HG02981 (cell line): Measurements from ENCODE around the gene PCED1B.
"Not testable (repeated sequence)": the region's sequence is repeated elsewhere in the genome, so short reads cannot be mapped to it uniquely, and the experiment has no call there.

Source experiments
- ATAC-seq: cut with Tn5 transposase; IDR thresholded peaks from one replicate; pipeline ENCODE4 v1.9.1; 2021; ENCODE audit warnings: mild to moderate bottlenecking, moderate library complexity; ENCODE audit not compliant: unreplicated experiment

PCED1B gene, protein sequence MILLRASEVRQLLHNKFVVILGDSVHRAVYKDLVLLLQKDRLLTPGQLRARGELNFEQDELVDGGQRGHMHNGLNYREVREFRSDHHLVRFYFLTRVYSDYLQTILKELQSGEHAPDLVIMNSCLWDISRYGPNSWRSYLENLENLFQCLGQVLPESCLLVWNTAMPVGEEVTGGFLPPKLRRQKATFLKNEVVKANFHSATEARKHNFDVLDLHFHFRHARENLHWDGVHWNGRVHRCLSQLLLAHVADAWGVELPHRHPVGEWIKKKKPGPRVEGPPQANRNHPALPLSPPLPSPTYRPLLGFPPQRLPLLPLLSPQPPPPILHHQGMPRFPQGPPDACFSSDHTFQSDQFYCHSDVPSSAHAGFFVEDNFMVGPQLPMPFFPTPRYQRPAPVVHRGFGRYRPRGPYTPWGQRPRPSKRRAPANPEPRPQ

DNA sequence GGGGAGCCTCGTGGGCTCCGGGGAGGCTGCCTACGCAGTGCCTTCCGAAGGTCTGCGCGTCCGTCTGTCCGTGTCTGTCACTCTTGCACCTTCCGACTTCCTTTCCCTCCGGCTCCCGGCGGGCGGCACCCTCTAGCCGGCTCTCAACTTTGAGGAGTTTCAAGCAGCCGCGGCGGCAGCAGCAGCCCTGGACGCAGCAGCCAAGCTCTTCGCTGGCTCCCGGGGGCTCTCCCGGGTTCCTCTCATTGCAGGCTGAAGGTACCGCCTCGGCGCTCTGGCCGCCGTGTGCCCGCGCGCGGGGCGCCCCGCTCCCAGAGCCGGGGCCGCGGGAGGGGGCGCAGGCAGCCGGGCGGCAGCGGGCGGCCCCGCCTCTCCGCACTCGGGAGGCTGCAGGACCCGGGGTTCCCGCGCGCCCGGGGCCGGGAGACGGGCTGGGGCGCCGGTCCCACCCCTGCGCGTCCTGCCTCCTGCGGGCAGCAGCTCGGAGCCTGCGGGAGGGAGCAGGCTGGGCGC lies at the start of gene PCED1B, which contains the start of gene AMIGO2:
TSS of gene PCED1B (plus strand) at position 154 of the 513 bp plus-strand sequence. CDS start 155,443 bp downstream, outside the sequence.
TSS of gene AMIGO2 (minus strand) at position 492 of the 513 bp plus-strand sequence. CDS start 957 bp downstream, outside the sequence.
- ATAC-seq: peak; percentile 64

DNA sequence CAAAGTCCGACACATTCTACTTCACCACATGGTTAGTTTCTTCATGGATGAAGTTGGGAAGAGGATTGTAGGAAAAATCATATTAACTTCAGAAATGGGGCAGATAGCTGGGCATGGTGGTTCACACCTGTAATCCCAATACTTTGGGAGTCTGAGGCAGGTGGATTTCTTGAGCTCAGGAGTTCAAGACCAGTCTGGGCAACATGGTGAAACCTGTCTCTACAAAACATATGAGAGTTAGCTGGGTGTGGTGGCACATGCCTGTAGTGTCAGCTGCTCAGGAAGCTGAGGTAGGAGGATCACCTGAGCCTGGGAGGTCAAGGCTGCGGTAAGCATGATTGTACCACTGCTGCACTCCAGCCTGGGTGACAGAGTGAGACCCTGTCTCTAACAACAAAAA lies 49.5 kb upstream of the PCED1B start:
- ATAC-seq: no peak

DNA sequence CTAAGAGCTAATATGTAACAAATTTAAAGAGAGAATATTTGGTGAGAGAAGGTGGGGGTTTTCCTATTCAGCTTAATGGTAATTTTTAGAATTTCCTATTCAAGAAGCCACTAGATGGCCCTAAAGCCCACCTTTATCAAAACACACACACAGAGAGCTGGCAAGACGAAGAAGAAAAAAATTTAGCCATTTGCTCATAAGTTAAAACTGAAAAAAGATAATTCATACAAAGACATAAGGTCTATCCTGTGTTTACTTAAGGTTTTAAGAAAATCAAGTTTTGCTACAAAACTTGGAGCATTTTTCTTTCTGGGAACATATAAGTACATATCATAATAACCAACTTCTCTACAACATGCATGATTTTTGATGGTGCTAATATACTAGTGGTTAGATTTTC lies 46.8 kb upstream of the PCED1B start:
- no peak for ATAC-seq

DNA sequence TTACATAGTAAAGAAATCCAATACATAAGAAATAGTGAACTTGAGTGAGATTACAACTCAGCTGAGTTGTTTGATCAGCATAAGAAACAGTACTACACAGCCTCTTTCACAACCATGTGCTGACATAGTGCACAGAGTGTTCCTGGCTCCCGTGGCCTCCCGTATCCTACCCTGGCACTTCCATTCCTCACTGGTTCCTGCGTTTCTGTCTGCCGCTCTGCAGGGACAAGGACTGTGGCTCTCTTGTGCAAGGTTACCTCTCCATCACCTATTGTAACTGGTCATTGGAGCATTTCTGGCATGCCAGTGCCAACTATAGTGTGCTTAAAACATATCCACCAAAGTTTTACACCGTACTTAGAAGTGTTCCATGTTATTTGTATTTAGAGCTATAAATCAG lies 46.3 kb upstream of the PCED1B start:
- ATAC-seq: no peak

DNA sequence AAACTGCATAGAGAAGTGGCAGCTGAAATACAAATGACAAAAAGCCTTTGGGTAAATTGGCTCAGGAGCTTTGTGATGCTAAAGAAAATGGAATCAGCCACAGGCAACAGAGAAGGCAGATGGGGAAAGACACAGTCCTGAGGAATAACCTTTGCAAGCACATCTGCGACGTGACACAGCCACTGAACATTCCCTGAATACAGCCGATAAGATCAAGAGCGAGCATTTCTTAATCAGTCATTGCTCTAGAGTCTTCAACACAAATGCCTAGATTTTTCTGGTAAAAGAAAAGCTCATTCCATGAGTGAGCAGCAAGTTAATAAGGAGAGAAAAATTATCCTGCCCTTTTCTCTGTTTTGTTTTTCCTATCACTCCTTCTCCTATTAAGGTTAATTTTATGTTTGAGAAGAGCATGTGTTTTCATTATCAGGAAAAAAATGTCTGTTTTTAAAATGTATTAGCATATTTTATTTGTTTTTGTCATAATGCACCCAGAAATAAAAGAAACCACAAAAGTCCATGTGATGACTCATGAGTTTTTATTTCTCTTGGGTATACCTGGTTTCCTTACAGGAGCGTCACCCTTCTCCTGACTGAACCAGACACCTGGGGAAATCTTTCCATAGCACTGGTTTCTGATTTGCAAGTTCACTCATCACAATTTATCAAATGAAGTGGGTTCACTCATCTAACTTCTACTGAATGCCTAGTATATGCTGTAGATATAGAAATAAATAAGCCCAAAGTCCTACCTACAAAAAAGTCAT lies 45.4 kb upstream of the PCED1B start:
- ATAC-seq: no peak

DNA sequence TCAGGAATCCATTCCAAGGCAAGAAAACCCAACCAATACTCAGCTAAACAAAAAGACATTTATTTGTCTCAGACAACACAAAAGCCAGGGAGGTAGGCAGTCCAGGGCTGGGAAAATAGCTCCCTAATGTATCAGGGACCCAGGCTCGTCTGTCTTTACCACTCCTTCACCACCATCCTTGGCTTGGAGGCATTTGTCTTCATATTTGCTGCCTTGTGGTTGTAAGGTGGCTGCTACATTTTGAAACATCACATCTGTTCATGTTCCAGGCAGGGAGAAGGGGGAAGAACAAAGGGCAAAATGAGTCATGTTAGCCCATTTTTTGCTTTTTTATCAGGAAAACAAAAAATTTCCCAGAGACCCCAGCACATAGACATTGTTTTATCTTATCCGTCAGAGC lies 44.8 kb upstream of the PCED1B start:
- no peak for ATAC-seq

DNA sequence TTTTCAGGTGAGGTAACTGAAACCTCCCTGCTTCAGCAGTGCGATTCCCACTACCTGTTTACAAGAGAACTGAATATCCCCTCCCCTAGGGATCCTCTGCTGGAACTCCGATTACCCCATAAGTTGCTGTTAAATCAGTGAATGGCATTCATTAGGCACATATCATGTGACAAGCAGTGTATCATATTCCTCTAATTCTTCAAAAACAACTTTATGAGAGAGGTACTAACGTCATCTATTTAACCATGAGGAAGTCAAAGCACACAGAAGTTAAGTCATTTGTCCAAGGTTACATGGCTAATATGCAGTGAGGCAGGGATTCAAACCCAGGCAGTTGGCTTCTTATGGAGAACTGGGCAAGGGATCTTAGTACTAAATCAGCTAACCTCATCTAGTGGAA lies 43.9 kb upstream of the PCED1B start:
- no peak for ATAC-seq

DNA sequence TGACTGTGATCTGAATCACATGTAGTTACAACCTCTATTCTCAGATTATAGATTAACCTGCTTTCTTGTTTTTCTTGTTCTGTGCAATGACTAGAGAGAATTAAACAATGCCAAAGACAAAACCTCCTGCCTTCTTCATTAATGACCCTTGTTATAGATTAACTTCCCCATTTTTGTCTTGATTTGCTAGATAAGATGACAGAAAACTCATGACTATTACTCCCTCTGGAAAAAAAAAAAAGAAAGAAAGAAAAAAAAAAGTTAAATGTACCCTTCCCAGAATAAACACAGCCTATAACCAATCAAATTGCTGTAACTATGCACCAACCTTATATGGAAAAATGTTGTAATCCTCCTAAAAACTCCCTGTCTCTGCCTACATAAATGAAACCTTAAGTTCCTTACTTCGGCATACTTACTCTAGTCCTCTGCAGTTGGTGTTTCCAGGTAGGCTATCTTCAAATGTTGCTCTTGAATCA lies 41.1 kb upstream of the PCED1B start:
- no peak for ATAC-seq

DNA sequence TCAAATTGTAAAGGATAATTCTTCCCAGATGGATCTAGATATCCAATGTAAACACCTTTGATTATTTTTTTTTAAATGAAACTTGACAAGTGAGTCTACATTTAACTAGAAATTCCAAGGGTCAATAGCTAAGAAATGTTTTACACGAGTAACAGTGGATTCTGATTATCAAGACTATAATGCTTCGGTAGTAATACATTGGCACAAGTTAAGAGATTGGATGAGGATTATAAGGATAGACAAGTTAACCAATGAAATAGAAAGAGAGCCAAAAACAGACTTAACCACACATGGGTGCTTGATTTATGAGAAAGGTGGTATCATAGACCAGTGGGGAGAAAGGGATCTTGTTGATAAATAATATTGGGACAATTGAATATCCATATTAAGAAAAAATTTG lies 40.3 kb upstream of the PCED1B start:
- ATAC-seq: no peak

DNA sequence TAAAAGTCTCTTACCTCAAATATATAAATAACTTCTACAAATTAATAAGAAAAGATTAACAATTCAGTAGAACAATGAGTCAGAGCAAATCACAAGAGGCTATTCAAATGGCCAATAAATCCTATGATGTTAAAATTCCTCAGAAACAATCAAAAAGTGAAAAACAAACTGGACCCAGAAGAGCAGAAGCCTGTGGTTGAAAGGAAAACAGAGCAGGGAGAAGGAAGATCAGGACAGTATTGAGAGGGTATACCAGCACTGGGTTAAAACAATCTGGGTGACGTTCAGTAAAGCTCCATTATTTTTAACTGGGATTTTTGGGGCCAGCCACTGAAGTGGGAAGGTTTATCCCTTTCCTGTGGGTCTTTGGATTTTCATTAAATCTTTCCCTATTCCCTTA lies 39.7 kb upstream of the PCED1B start:
- no peak for ATAC-seq

DNA sequence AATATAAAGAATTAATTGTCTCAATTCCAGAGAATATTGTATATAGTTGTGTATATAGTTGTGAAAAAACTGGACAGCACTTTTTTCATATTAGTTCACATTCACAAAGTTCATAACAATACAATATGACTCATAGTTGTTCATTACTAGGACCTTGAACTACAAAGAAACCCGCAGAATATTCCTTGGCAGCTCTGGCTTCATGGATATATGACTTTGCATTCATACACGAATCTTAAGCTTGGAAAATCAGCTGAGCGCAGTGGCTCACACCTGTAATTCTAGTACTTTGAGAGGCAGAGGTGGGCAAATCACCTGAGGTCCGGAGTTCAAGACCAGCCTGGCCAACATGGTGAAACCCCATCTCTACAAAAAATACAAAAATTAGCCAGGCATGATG lies 38.1 kb upstream of the PCED1B start:
- no peak for ATAC-seq

DNA sequence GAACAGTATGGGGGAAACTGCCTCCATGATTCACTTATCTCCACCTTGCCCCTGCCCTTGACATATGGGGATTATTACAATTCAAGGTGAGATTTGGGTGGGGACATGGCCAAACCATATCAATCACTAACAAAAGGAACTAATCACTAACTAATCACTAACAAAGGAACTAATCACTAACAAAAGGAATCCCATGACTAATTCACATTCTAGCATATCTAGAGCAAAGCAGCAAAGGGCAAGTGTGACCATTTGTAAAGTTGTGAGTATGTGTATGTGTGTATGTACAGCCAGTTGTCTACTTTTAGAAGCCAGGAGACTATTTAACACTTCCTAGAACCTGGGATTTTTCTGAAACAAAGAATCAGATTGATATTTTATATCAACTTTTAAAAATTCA lies 30.9 kb upstream of the PCED1B start:
- no peak for ATAC-seq

DNA sequence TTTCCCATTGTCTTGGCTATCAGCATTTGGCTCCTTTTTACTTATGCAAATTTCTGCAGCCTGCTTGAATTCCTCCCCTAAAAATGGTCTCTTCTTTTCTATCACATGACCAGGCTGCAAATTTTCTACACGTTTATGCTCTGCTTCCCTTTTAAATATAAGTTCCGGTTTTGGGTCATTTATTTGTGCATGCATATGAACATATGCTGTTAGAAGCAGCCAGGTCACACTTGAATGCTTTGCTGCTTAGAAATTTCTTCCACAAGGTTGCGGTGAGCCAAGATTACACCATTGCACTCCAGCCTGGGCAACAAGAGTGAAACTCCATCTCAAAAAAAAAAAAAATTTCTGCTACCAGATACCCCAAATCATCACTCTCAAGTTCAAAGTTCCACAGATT lies 28.1 kb upstream of the PCED1B start:
- not testable (repeated sequence) for ATAC-seq

DNA sequence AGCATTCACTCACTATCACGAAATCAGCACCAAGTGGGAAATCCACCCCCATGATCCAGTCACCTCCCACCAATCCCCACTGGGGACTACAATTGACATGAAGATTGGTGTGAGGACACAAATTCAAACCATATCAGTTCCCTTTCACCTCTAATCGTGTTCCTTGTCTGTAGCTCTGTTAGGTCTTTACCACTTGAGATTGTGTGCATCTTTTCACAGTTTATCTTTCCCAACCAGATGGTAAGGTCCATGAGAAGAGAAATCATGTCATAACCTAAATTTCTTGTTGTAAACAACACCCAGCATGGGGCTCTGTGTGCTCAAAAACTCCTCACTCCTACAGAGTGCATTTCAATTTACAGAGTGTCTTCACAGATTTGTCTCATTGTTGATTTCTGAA lies 27.1 kb upstream of the PCED1B start:
- ATAC-seq: no peak

DNA sequence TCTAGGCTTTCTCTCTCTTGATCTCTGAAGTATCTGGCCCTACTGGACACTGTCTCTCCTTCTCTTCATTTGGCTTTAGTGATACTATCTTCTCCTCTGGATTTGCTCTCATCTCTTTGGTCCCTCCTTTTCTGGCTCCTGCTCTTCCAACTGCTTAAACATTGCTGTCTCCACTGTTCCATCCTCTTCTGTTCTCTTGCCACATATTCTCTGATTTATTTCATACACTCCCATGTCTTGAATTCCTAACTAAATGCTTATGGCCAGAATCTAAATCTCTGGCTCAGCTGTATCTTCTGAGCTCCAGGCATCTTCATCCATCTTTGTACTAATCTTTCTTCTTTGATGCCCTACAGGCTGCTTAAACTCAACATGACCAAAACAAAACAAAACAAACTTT lies 25.5 kb upstream of the PCED1B start:
- no peak for ATAC-seq

DNA sequence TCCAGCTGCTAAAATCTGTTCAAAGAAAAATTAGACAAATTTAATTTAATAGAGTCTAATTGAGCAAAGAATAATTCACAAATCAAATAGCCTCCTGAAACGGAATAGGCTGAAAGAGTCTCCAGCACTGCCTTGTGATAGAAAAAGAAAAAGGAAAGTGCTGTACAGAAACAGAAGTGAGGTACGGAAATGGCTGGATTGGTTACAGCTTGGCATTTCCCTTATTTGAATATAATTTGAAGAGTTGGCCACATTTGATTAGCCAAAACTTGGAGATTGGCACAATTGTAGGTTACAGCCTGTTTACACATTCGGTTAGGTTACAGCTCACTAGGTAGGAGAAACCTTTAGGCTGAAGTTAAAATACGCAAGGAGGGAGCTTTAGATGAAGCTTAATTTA lies 24.8 kb upstream of the PCED1B start:
- ATAC-seq: no peak

DNA sequence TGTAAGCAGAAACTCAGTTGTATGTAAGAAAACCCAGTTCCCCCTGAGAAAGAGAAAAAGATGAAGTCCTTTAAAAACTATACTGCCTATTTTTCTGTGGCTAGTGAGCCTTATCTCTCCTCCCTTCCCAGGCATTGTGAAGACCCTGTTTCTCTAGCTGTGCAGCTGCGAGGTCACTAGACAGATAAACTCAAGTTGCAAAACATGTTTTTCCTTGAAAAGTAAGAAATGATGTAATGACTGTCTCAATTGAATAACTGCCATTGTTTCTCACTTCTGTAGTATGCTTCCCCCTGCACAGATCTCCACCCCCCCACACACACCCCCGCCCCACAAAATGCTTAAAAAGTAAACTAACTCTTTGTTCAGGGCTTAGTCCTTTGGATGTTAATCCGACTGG lies 23.6 kb upstream of the PCED1B start:
- ATAC-seq: not testable (repeated sequence)

DNA sequence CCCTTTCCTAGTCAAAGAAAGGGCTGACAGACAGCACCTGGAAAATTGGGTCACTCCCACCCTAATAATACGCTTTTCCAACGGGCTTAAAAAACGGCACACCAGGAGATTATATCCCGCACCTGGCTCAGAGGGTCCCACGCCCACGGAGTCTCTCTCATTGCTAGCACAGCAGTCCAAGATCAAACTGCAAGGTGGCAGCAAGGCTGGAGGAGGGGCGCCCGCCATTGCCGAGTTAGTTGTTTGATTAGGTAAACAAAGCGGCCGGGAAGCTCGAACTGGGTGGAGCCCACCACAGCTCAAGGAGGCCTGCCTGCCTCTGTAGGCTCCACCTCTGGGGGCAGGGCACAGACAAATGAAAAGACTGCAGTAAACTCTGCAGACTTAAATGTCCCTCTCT lies 22.5 kb upstream of the PCED1B start:
- not testable (repeated sequence) for ATAC-seq

DNA sequence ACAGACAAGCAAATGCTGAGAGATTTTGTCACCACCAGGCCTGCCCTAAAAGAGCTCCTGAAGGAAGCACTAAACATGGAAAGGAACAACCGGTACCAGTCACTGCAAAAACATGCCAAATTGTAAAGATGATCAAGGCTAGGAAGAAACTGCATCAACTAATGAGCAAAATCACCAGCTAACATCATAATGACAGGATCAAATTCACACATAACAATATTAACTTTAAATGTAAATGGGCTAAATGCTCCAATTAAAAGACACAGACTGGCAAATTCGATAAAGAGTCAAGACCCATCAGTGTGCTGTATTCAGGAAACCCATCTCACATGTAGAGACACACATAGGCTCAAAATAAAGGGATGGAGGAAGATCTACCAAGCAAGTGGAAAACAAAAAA lies 20.8 kb upstream of the PCED1B start:
- ATAC-seq: not testable (repeated sequence)

DNA sequence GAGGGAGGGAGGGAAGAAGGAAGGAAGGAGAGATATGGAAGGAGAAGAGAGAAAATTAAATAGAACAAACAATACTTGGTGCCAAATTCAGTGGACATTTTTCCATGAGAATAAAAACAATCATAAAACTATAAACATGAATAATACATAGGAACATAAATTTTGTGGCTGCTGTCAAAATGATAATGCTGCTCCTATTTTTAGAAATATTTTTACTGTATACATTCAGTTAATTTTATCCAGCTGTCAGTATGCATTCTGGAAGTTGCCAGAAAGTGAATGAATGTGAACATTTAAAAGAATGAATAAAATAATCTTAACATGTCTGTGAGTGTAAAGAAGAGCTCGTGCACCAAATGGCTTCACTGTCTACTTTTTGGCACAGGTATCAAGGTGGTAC lies 13.9 kb upstream of the PCED1B start:
- no peak for ATAC-seq

DNA sequence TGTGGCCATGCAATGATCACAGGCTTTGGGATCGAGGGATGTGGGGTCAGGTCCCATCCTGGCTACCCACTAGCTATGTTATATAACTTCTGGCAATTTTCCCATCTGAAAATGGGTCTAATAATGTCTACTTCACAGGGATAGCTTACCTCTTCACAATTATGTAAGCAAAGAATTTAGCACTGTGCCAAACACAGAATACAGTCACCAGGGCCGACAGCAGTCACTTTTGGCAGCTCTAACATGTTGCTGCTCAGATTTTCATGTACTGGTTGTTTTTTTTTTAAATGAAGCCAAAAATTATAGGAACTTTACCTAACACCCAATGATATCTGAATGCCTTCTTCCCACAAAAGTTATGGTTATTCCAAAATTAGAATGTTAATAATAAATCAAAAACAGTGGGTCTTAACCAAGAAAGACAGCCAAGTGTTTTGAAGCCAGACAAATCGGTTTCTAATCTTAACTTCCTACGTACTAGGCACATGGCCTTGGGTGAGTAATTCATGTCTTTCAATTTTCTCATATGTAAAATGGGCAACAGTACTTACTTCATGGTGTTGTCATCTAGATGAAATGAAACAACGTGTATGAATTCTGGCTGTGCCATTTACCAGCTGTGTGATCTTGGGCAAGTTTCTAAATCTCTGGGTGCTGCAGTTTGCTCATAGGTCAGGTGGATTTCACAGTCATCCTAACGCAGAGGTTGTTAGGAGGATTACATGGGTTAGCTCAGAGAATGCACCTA lies 13.0 kb upstream of the PCED1B start:
- ATAC-seq: no peak
